ENCODE data around the gene DLX4.

DNA sequence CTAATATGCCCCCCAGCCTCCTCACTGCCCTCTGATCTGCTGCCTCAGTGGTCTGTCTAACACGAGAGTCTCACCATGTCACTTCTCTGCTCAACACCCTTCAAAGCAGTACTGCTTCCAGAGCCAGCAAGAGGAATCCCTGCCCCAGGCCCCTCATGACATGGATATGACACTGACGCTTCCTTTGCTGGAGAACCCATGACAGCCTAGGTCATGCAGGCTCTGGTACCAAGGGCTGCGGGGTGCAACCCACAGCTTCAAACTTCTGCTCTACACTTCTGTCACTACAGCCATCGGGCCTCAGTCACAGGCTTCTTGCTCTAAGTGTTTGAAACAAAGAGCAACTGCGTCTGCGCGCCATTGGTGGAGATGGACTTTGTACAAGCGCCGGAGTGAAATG lies 32.6 kb upstream of the DLX4 start:
- TF ChIP-seq, protein P1, sequence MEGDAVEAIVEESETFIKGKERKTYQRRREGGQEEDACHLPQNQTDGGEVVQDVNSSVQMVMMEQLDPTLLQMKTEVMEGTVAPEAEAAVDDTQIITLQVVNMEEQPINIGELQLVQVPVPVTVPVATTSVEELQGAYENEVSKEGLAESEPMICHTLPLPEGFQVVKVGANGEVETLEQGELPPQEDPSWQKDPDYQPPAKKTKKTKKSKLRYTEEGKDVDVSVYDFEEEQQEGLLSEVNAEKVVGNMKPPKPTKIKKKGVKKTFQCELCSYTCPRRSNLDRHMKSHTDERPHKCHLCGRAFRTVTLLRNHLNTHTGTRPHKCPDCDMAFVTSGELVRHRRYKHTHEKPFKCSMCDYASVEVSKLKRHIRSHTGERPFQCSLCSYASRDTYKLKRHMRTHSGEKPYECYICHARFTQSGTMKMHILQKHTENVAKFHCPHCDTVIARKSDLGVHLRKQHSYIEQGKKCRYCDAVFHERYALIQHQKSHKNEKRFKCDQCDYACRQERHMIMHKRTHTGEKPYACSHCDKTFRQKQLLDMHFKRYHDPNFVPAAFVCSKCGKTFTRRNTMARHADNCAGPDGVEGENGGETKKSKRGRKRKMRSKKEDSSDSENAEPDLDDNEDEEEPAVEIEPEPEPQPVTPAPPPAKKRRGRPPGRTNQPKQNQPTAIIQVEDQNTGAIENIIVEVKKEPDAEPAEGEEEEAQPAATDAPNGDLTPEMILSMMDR (conservative IDR thresholded peaks at IDR 0.05; ENCODE audit: low read depth, low read length): no peak
- TF ChIP-seq EZH2 (IDR thresholded peaks at IDR 0.05; ENCODE audit: low read length, unreplicated experiment) (no peak), EZH2phosphoT487 (IDR thresholded peaks at IDR 0.05; ENCODE audit: borderline replicate concordance, low read length) (no peak)
